ENCODE data around the gene NNAT.

DNA sequence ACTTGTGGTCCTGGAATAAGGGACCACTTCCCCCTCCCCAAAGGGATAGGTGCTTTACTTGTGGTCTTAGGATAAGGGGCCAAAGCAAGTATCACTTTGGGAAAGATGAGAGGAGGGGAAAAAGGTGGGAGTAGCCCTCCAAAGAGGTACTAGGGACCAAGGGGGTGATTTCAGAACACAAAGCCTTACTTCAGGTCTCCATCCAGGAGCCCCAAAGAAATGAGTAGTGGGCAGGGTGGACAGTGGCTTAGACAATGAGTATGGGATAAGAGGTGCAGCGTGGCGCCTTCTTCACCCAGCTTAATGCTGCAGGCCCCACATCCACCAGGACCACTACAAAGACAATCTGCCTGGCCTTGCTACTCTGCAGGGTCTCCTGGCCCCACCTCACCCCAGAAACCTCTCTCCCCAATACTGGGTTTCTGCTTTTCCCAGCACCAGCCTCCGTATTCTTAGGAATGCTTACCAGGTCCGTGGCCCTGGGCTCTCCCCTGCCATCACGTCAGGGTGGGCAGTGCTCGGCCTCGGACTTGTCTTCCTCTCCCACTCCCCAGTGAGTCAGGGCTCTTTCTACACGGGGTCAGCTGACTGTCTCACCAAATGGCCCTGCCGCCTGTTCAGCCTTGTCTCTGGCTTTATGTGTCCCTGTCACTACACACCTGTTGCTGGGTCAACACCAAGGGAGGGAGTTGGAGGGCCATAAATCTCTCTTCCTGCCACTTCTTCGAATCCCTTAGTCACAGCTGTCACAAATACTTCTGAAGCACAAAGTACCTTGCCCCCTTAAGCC lies 3.1 kb downstream of the NNAT start:
- TF ChIP-seq EZH2 (IDR thresholded peaks at IDR 0.05; ENCODE audit: low read depth) = no peak
- TF ChIP-seq, protein P1, sequence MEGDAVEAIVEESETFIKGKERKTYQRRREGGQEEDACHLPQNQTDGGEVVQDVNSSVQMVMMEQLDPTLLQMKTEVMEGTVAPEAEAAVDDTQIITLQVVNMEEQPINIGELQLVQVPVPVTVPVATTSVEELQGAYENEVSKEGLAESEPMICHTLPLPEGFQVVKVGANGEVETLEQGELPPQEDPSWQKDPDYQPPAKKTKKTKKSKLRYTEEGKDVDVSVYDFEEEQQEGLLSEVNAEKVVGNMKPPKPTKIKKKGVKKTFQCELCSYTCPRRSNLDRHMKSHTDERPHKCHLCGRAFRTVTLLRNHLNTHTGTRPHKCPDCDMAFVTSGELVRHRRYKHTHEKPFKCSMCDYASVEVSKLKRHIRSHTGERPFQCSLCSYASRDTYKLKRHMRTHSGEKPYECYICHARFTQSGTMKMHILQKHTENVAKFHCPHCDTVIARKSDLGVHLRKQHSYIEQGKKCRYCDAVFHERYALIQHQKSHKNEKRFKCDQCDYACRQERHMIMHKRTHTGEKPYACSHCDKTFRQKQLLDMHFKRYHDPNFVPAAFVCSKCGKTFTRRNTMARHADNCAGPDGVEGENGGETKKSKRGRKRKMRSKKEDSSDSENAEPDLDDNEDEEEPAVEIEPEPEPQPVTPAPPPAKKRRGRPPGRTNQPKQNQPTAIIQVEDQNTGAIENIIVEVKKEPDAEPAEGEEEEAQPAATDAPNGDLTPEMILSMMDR (conservative IDR thresholded peaks at IDR 0.05) = no peak

All from PC-9 (cell line).